Measurements from ENCODE around the gene CAPN9.

CAPN9 gene

GRCh38 chr1:230819976-230820375, 72.8 kb downstream of the CAPN9 start:
- Histone ChIP-seq H3K4me1 (ENCODE audit: insufficient read depth, low read length, severe bottlenecking) (no peaks in the 10 kb centered on the region), H3F3A (ENCODE audit: insufficient read depth, low read length) (no peaks in the 10 kb centered on the region), H4K20me1 (ENCODE audit: insufficient read depth, low read length) (no peaks in the 10 kb centered on the region), H3K9me3 (ENCODE audit: low read length) (no peaks in the 10 kb centered on the region), H3K4me2 (ENCODE audit: low read length) (no peak overlapping the region), H2AFZ (ENCODE audit: low read length) (no peak overlapping the region), H3K79me2 (ENCODE audit: insufficient read depth, low read length) (no peaks in the 10 kb centered on the region), H3K9me2 (ENCODE audit: low read depth, low read length) (no peaks in the 10 kb centered on the region), H3K27ac (ENCODE audit: low read depth, low read length, poor library complexity, severe bottlenecking) (no peak overlapping the region), H3K36me3 (ENCODE audit: insufficient read depth, low read length) (no peaks in the 10 kb centered on the region), H3K4me3 (ENCODE audit: low read depth, low read length, poor library complexity, severe bottlenecking) (no peak overlapping the region), H3K9ac (ENCODE audit: low read length) (no peak overlapping the region), H3K27me3 (ENCODE audit: insufficient read depth, low read length) (no peaks in the 10 kb centered on the region)
- TF ChIP-seq EZH2 (IDR thresholded peaks at IDR 0.05; ENCODE audit: borderline replicate concordance, low read length) (no peak), CTCF (IDR thresholded peaks at IDR 0.05; ENCODE audit: low read length) (no peak)

- H3F3A ChIP-seq (ENCODE audit: insufficient read depth, low read length), result no peaks in the 10 kb centered on the region
- no peaks in the 10 kb centered on the region for H3K36me3 ChIP-seq (ENCODE audit: insufficient read depth, low read length)
- H3K4me2 ChIP-seq (ENCODE audit: low read length), result no peak overlapping the region
- H3K4me3 ChIP-seq (ENCODE audit: low read depth, low read length, poor library complexity, severe bottlenecking), result no peak overlapping the region
- H3K4me1 ChIP-seq (ENCODE audit: insufficient read depth, low read length, severe bottlenecking), result no peaks in the 10 kb centered on the region
- H3K27ac ChIP-seq (ENCODE audit: low read depth, low read length, poor library complexity, severe bottlenecking), result no peak overlapping the region
- H3K9me2 ChIP-seq (ENCODE audit: low read depth, low read length), result no peaks in the 10 kb centered on the region
- no peaks in the 10 kb centered on the region for H4K20me1 ChIP-seq (ENCODE audit: insufficient read depth, low read length)
- no peaks in the 10 kb centered on the region for H3K27me3 ChIP-seq (ENCODE audit: insufficient read depth, low read length)
- no peak overlapping the region for H2AFZ ChIP-seq (ENCODE audit: low read length)
- TF ChIP-seq CTCF (IDR thresholded peaks at IDR 0.05; ENCODE audit: low read length) (no peak), EZH2 (IDR thresholded peaks at IDR 0.05; ENCODE audit: borderline replicate concordance, low read length) (no peak)
- no peaks in the 10 kb centered on the region for H3K79me2 ChIP-seq (ENCODE audit: insufficient read depth, low read length)
- H3K9ac ChIP-seq (ENCODE audit: low read length), result no peak overlapping the region
- no peaks in the 10 kb centered on the region for H3K9me3 ChIP-seq (ENCODE audit: low read length)
Measured at GRCh38 chr1:230820568-230820967, 73.4 kb downstream of the CAPN9 start.

GRCh38 chr1:230821346-230821745, 74.2 kb downstream of the CAPN9 start:
- Histone ChIP-seq H3F3A (ENCODE audit: insufficient read depth, low read length) (no peaks in the 10 kb centered on the region), H3K4me3 (ENCODE audit: low read depth, low read length, poor library complexity, severe bottlenecking) (no peak overlapping the region), H3K27ac (ENCODE audit: low read depth, low read length, poor library complexity, severe bottlenecking) (no peak overlapping the region), H2AFZ (ENCODE audit: low read length) (no peak overlapping the region), H4K20me1 (ENCODE audit: insufficient read depth, low read length) (no peaks in the 10 kb centered on the region), H3K4me1 (ENCODE audit: insufficient read depth, low read length, severe bottlenecking) (no peaks in the 10 kb centered on the region), H3K4me2 (ENCODE audit: low read length) (no peak overlapping the region), H3K9me2 (ENCODE audit: low read depth, low read length) (no peaks in the 10 kb centered on the region), H3K79me2 (ENCODE audit: insufficient read depth, low read length) (no peaks in the 10 kb centered on the region), H3K27me3 (ENCODE audit: insufficient read depth, low read length) (no peaks in the 10 kb centered on the region), H3K36me3 (ENCODE audit: insufficient read depth, low read length) (no peaks in the 10 kb centered on the region), H3K9me3 (ENCODE audit: low read length) (no peaks in the 10 kb centered on the region), H3K9ac (ENCODE audit: low read length) (no peak overlapping the region)
- TF ChIP-seq EZH2 (IDR thresholded peaks at IDR 0.05; ENCODE audit: borderline replicate concordance, low read length), result no peak
- TF ChIP-seq CTCF (IDR thresholded peaks at IDR 0.05; ENCODE audit: low read length), result no peak

Measured in OCI-LY1 (cell line).